H1 (cell line): Measurements from ENCODE around the gene DDX56.
A peak's percentile ranks its signal among the peaks of the same experiment; 100 is the strongest.

Experiments used
- EZH2 ChIP-seq: fragments of 200-600 bp; sonication (generic); IDR thresholded peaks from 2 replicates; pipeline ENCODE4 v1.7.1; 2012; ENCODE audit warnings: low read depth, mild to moderate bottlenecking, moderate library complexity, low read length, inconsistent platforms; ENCODE audit not compliant: severe bottlenecking
- JUND ChIP-seq: IDR thresholded peaks from 2 replicates; pipeline ENCODE4 v1.6.1; 2011; ENCODE audit warnings: mild to moderate bottlenecking, improper control_type of control experiment, low read length
- MAFK ChIP-seq: IDR thresholded peaks from 2 replicates; pipeline ENCODE4 v1.6.1; 2012; ENCODE audit warnings: low read depth, mild to moderate bottlenecking, improper control_type of control experiment, low read length
- POLR2A ChIP-seq, 2 experiments: IDR thresholded peaks; 1 replicate in 1 of 2; 2 replicates in 1 of 2; pipeline ENCODE4 v1.6.1; 2011; ENCODE audit warnings: low read depth in 2 of 2, low read length in 2 of 2, mild to moderate bottlenecking in 2 of 2; ENCODE audit errors: control extremely low read depth in 1 of 2
- POLR2AphosphoS5 ChIP-seq: IDR thresholded peaks from 2 replicates; pipeline ENCODE4 v1.6.1; 2011; ENCODE audit warnings: low read depth, low read length
- RBBP5 ChIP-seq: IDR thresholded peaks from 2 replicates; pipeline ENCODE4 v1.7.1; 2012; ENCODE audit warnings: low read depth, mild to moderate bottlenecking, inconsistent platforms, low read length, moderate library complexity, borderline replicate concordance
- SP1 ChIP-seq: IDR thresholded peaks from 2 replicates; pipeline ENCODE4 v1.6.1; 2011; ENCODE audit warnings: low read depth, low read length
- SUZ12 ChIP-seq: fragments of 200-600 bp; sonication (generic); IDR thresholded peaks from 2 replicates; pipeline ENCODE4 v1.6.1; 2012; ENCODE audit warnings: mild to moderate bottlenecking, inconsistent platforms, low read length, moderate library complexity, mixed read lengths
- TAF1 ChIP-seq: IDR thresholded peaks from 2 replicates; pipeline ENCODE4 v1.6.1; 2011; ENCODE audit warnings: mild to moderate bottlenecking, low read depth, low read length
- TCF12 ChIP-seq: IDR thresholded peaks from 2 replicates; pipeline ENCODE4 v1.6.1; 2011; ENCODE audit warnings: low read depth, mild to moderate bottlenecking, low read length

GRCh38 chr7:44581879-44582603 is 8.3 kb upstream of the DDX56 start, which contains the start of gene TMED4:
- TF ChIP-seq EZH2 (no peak), SP1 (no peak), POLR2AphosphoS5 (peak; percentile 91), TAF1 (peak; percentile 91), JUND (no peak), POLR2A (IDR thresholded peaks at IDR 0.05; ENCODE audit: control extremely low read depth in 1 of 2, low read depth in 2 of 2, low read length in 2 of 2) (peak; percentile 62 to 80), MAFK (0 out of 2 replicates have a peak, but pooled peaks have one; percentile 7), SUZ12 (no peak), RBBP5 (peak; percentile 36; the same call in 1 of the 2 replicates), TCF12 (no peak)
